Measurements from ENCODE around the gene CTDP1.

CTDP1 gene

GRCh38 chr18:79704631-79705030 lies 25.0 kb downstream of the CTDP1 start:
- no peak for DNase-seq

- no peak for DNase-seq
Measured at GRCh38 chr18:79705272-79705671, 25.7 kb downstream of the CTDP1 start.

GRCh38 chr18:79706006-79706405 lies 26.4 kb downstream of the CTDP1 start:
- no peak for DNase-seq

GRCh38 chr18:79706658-79707057 lies 27.1 kb downstream of the CTDP1 start:
- no peak for DNase-seq

GRCh38 chr18:79707239-79707638 lies 27.6 kb downstream of the CTDP1 start:
- no peak for DNase-seq

- no peak for DNase-seq
Measured at GRCh38 chr18:79707671-79708070, 28.1 kb downstream of the CTDP1 start.

- DNase-seq, result no peak
Measured at GRCh38 chr18:79708412-79708811, 28.8 kb downstream of the CTDP1 start.

GRCh38 chr18:79712206-79712857 lies 32.7 kb downstream of the CTDP1 start:
- no peak for DNase-seq

GRCh38 chr18:79713341-79713740 lies 33.7 kb downstream of the CTDP1 start:
- DNase-seq, result no peak

GRCh38 chr18:79714531-79715240 lies 35.1 kb downstream of the CTDP1 start:
- DNase-seq, result no peak

GRCh38 chr18:79715280-79715679 lies 35.7 kb downstream of the CTDP1 start:
- no peak for DNase-seq

- DNase-seq, result no peak
Measured at GRCh38 chr18:79717059-79717458, 37.5 kb downstream of the CTDP1 start.

GRCh38 chr18:79717555-79718074 lies 38.0 kb downstream of the CTDP1 start:
- no peak for DNase-seq

GRCh38 chr18:79718126-79718525 lies 38.5 kb downstream of the CTDP1 start:
- DNase-seq, result no peak

GRCh38 chr18:79718878-79719477 lies 39.4 kb downstream of the CTDP1 start:
- no peak for DNase-seq

GRCh38 chr18:79719478-79720358 lies 40.1 kb downstream of the CTDP1 start:
- DNase-seq, result peak; percentile 4

GRCh38 chr18:79720359-79720733 lies 40.7 kb downstream of the CTDP1 start:
- no peak for DNase-seq

GRCh38 chr18:79723036-79723435 lies 43.4 kb downstream of the CTDP1 start:
- no peak for DNase-seq

GRCh38 chr18:79723628-79724027 lies 44.0 kb downstream of the CTDP1 start:
- no peak for DNase-seq

- DNase-seq, result no peak
Measured at GRCh38 chr18:79724299-79725080, 44.9 kb downstream of the CTDP1 start.

- no peak for DNase-seq
Measured at GRCh38 chr18:79725486-79725885, 45.9 kb downstream of the CTDP1 start.

GRCh38 chr18:79726721-79727120 lies 47.1 kb downstream of the CTDP1 start:
- DNase-seq, result no peak

Data from fibroblast of skin of right quadriceps (primary cell).